B cell (primary cell): ENCODE measurements around the gene MICALL2. TPM values are rescaled to one million over a fixed set of nuclear protein-coding genes. Genes with fewer than 3 reads are reported as not detected.

ENCODE experiments used
- ATAC-seq: fragments of 200-7000 bp; cut with Tn5 transposase; one replicate; pipeline ENCODE4 v1.10.0; 2021; ENCODE audit warnings: low read depth, mild to moderate bottlenecking, moderate number of reproducible peaks, moderate library complexity
- CTCF ChIA-PET: fragments of 350-600 bp; sonication (Branson Sonifier 250); formaldehyde crosslinking; loops from one replicate; lab custom pipeline; 2021; ENCODE audit warnings: antibody characterized with exemption, inconsistent platforms; lab: Charles Lee
- POLR2A ChIA-PET: fragments of 350-600 bp; sonication (Branson Sonifier 250); formaldehyde crosslinking; loops from one replicate; lab custom pipeline; 2021; ENCODE audit warnings: antibody characterized with exemption; lab: Charles Lee
- DNase-seq: peaks from one replicate; pipeline ENCODE4 v3.0.0; 2013
- H2AFZ ChIP-seq: 2 replicates; pipeline ENCODE4 v1.6.1; 2012; ENCODE audit warnings: mild to moderate bottlenecking, low read depth, low read length; ENCODE audit not compliant: insufficient read depth, poor library complexity, severe bottlenecking
- H3K27ac ChIP-seq, 2 donors: 1 replicate in 1 of 2; 2 replicates in 1 of 2; pipeline ENCODE4 v1.5.1; 2012 to 2013; ENCODE audit warnings: low read length in 2 of 2, mild to moderate bottlenecking in 2 of 2, moderate library complexity in 1 of 2
- H3K27me3 ChIP-seq, 4 experiments: fragments of 200-600 bp in 1 of 4; sonication (generic) in 1 of 4; replicated peaks in 1 of 4; 1 replicate in 2 of 4; 2 replicates in 2 of 4; pipeline versions ENCODE4 v1.6.1 to v1.7.0; 2013 to 2016; ENCODE audit warnings: low read length in 3 of 4, mild to moderate bottlenecking in 2 of 4, mixed read lengths in 1 of 4, moderate library complexity in 1 of 4; ENCODE audit not compliant: insufficient read depth in 4 of 4, control insufficient read depth in 3 of 4; ENCODE audit errors: control extremely low read depth in 1 of 4
- H3K36me3 ChIP-seq, 2 experiments: replicated peaks in 1 of 2; 1 replicate in 1 of 2; 2 replicates in 1 of 2; pipeline versions ENCODE4 v1.6.1 to v1.7.1; 2013; ENCODE audit warnings: low read length in 1 of 2; ENCODE audit not compliant: insufficient read depth in 2 of 2, control insufficient read depth in 1 of 2; ENCODE audit errors: control extremely low read depth in 1 of 2, extremely low read depth in 1 of 2
- H3K4me1 ChIP-seq, 2 donors: fragments of 200-600 bp in 1 of 2; sonication (generic) in 1 of 2; 1 replicate in 1 of 2; 2 replicates in 1 of 2; pipeline versions ENCODE4 v1.5.1 to v1.6.1; 2013 to 2017; ENCODE audit warnings: low read length in 2 of 2; ENCODE audit not compliant: control insufficient read depth in 2 of 2, insufficient read depth in 2 of 2
- H3K4me2 ChIP-seq: replicated peaks from 2 replicates; pipeline ENCODE3; 2012; ENCODE audit warnings: mild to moderate bottlenecking, low read depth, low read length; ENCODE audit not compliant: poor library complexity, severe bottlenecking
- H3K4me3 ChIP-seq, 5 experiments: fragments of 200-600 bp in 1 of 5; sonication (generic) in 1 of 5; 1 replicate in 3 of 5; 2 replicates in 2 of 5; pipeline versions ENCODE4 v1.5.1 to v1.7.0; 2011 to 2016; ENCODE audit warnings: low read length in 4 of 5, mild to moderate bottlenecking in 4 of 5, low read depth in 2 of 5, control low read depth in 1 of 5, moderate library complexity in 1 of 5; ENCODE audit not compliant: insufficient read depth in 1 of 5; ENCODE audit errors: control extremely low read depth in 1 of 5, extremely low read depth in 1 of 5
- H3K79me2 ChIP-seq: fragments of 200-600 bp; sonication (generic); one replicate; pipeline ENCODE4 v1.6.0; 2016; ENCODE audit warnings: low read length; ENCODE audit not compliant: control insufficient read depth, insufficient read depth
- H3K9ac ChIP-seq: fragments of 200-600 bp; sonication (generic); 2 replicates; pipeline ENCODE4 v1.6.1; 2017; ENCODE audit warnings: mild to moderate bottlenecking, low read length, moderate library complexity
- H3K9me3 ChIP-seq, 3 donors: one replicate each; pipeline versions ENCODE4 v1.6.1 to v1.7.1; 2013; ENCODE audit warnings: low read length in 2 of 3; ENCODE audit not compliant: control insufficient read depth in 2 of 3, insufficient read depth in 1 of 3; ENCODE audit errors: control extremely low read depth in 1 of 3
- H4K20me1 ChIP-seq: 2 replicates; pipeline ENCODE4 v1.6.0; 2012; ENCODE audit warnings: mild to moderate bottlenecking, low read length; ENCODE audit not compliant: insufficient read depth, control insufficient read depth, poor library complexity, severe bottlenecking
- H3K27ac Mint-ChIP-seq: one replicate; pipeline ENCODE4 v1.8.0; 2021; ENCODE audit warnings: mixed read lengths
- H3K27me3 Mint-ChIP-seq: one replicate; pipeline ENCODE4 v1.8.0; 2021; ENCODE audit warnings: mixed read lengths
- H3K4me1 Mint-ChIP-seq: one replicate; pipeline ENCODE4 v1.8.0; 2021; ENCODE audit warnings: mixed read lengths
- H3K4me3 Mint-ChIP-seq: one replicate; pipeline ENCODE4 v1.8.0; 2021; ENCODE audit warnings: mixed read lengths
- H3K9me3 Mint-ChIP-seq: one replicate; pipeline ENCODE4 v1.8.0; 2022; ENCODE audit warnings: mixed read lengths; ENCODE audit not compliant: insufficient read depth
- CTCF ChIP-seq: fragments of 200-600 bp; IDR thresholded peaks from one replicate; pipeline ENCODE4 v1.8.0; 2022; ENCODE audit warnings: antibody characterized with exemption, mild to moderate bottlenecking
- EZH2 ChIP-seq: IDR thresholded peaks from 2 replicates; pipeline ENCODE4 v1.6.1; 2012; ENCODE audit warnings: borderline replicate concordance, low read depth, mild to moderate bottlenecking, moderate library complexity, low read length; ENCODE audit not compliant: insufficient read depth, poor library complexity, severe bottlenecking
- WGBS: methylation state at CpG from one replicate; pipeline ENCODE4 v1.1.5; 2013; ENCODE audit warnings: missing lambda C conversion rate; ENCODE audit not compliant: insufficient coverage; 5-methylcytosine and 5-hydroxymethylcytosine counted together
- intact Hi-C: fragments of 100-400 bp; cut with micrococcal nuclease; formaldehyde crosslinking; loops from one replicate; pipeline ENCODE4 v1.10.0; 2022
- polyA plus RNA-seq: library from polyadenylated mRNA; depleted of rRNA; stranded (reverse); fragments of >200 nt; gene quantifications from 2 replicates; pipeline ENCODE4 v1.2.3, GENCODE V29; 2012
- total RNA-seq, 2 donors: library from RNA; stranded (reverse); fragments of 120-200 nt in 1 of 2; gene quantifications; 1 replicate in 1 of 2; 2 replicates in 1 of 2; pipeline versions ENCODE4 v1.2.3 to v1.2.4, GENCODE V29; 2013 to 2022

Gene MICALL2
- total and polyA plus RNA-seq, 2 donors (not counting 1 experiment from before 2014, with no cell fraction given), result 0.85 to 0.94 TPM

DNA sequence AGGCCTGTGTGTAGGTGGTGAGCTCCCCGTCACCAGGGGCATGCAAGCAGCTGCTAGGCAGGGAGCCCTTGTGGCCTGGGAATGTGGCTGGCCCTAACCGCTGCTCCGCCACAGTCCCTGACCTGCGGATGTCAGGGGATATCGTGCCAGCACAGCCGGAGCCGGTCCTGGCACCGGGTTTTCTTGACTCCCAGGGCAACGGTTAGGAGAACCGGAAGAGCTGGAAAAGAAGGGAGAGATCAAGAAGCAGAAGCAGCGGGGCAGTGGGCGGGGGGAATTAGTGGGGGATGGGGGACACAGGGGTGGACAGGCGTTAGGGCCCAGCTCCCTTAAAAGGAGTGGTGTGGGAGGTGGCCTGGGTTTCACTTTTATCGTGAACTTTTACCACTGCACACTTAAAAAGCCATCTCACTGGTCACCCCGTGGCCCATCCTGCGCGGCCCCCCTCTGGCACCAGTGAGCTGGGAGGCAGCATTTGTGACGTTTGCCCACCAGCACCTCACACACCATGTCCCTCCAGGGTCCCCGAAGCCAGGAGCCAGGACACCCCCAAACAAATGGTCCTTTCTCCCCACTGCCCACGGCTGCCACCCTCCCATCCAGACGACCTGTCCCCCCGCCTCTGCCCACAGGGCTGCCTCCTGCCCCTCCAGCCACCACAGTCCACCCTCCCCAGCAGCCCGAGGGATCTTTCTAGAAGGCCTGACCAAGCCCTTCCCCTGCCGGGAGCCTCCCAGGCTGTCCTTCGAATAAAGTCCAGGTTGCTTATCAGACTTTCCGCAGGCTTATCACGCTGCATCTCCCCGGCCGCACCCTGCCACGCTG lies 1.8 kb upstream of the MICALL2 start:
- TF ChIP-seq EZH2 (no peak), CTCF (no peak)

More for the DNA sequence above, 1.8 kb upstream of the MICALL2 start:
- H3K27me3 Mint-ChIP-seq, result no peaks in the 10 kb centered on the region
- Histone ChIP-seq H3K4me1 (peaks cover 18 to 26% of the 10 kb centered on the region in 2 donors), H3K79me2 (no peaks in the 10 kb centered on the region), H2AFZ (no peak overlapping the region), H3K27me3 (no peaks in the 10 kb centered on the region), H3K27ac (no peak overlapping the region), H3K4me2 (peak overlapping the region; percentile 100), H3K36me3 (no peaks in the 10 kb centered on the region), H3K9me3 (peaks cover 0 to 6% (median 0%) of the 10 kb centered on the region in 3 donors), H3K4me3 (no peak overlapping the region), H4K20me1 (no peaks in the 10 kb centered on the region), H3K9ac (no peak overlapping the region)
- peak overlapping the region; percentile 15 for H3K27ac Mint-ChIP-seq
- WGBS, result 45% methylated on average over 26 of the region's 30 CpGs
- POLR2A ChIA-PET, result no interaction called here
- H3K4me3 Mint-ChIP-seq, result peak overlapping the region; percentile 81
- peaks cover 20% of the 10 kb centered on the region for H3K4me1 Mint-ChIP-seq
- DNase-seq, result no peak
- CTCF ChIA-PET, result interaction anchor here (1.2 kb wide), 1 partner anchor 14 kb away, joined by 5 read pairs; no protein-coding TSS in a partner anchor
- H3K9me3 Mint-ChIP-seq, result no peaks in the 10 kb centered on the region
- no peak for ATAC-seq
- intact Hi-C loops, result no loop called here
